GM12865 (cell line): Measurements from ENCODE around the gene MYO9A.

Experiments
- DNase-seq: peaks from one replicate; pipeline ENCODE4 v3.0.0; 2010; ENCODE audit warnings: low read depth
- H3K4me3 ChIP-seq: 2 replicates; pipeline ENCODE4 v1.5.1; 2011; ENCODE audit warnings: mild to moderate bottlenecking, low read depth, low read length, control low read depth
- TF ChIP-seq, protein P1 (sequence below): IDR thresholded peaks from 2 replicates; pipeline ENCODE4 v1.5.1; 2011; ENCODE audit warnings: low read length, control low read depth, low read depth, inconsistent platforms; ENCODE audit not compliant: insufficient read depth; ENCODE audit errors: missing control alignments

The MYO9A gene

GRCh38 chr15:71853543-71853942 lies 264.4 kb downstream of the MYO9A start:
- TF ChIP-seq, protein P1, sequence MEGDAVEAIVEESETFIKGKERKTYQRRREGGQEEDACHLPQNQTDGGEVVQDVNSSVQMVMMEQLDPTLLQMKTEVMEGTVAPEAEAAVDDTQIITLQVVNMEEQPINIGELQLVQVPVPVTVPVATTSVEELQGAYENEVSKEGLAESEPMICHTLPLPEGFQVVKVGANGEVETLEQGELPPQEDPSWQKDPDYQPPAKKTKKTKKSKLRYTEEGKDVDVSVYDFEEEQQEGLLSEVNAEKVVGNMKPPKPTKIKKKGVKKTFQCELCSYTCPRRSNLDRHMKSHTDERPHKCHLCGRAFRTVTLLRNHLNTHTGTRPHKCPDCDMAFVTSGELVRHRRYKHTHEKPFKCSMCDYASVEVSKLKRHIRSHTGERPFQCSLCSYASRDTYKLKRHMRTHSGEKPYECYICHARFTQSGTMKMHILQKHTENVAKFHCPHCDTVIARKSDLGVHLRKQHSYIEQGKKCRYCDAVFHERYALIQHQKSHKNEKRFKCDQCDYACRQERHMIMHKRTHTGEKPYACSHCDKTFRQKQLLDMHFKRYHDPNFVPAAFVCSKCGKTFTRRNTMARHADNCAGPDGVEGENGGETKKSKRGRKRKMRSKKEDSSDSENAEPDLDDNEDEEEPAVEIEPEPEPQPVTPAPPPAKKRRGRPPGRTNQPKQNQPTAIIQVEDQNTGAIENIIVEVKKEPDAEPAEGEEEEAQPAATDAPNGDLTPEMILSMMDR = no peak
- peak; percentile 4 for DNase-seq
- H3K4me3 ChIP-seq = no peak overlapping the region

DNA sequence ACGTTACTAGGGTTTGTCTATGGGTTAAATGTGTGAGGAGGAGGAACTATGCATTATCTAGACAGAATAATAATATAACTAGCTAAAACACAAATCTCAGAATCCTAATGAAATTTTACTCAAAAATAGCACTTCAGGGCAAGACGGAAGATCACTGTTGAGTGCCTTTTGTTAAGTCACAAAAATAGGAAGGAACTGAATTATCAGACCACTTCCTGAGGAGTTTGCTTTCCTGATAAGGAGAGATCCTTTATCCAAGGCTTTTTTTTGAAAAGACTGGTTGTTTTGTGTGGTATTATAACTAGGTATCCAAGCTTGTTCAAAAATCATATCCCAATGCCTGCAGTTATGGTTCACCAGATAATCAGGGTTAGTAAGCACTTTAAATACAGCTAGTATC lies 273.0 kb downstream of the MYO9A start:
- no peak for DNase-seq
- no peak overlapping the region for H3K4me3 ChIP-seq
- TF ChIP-seq, protein P1 = no peak

DNA sequence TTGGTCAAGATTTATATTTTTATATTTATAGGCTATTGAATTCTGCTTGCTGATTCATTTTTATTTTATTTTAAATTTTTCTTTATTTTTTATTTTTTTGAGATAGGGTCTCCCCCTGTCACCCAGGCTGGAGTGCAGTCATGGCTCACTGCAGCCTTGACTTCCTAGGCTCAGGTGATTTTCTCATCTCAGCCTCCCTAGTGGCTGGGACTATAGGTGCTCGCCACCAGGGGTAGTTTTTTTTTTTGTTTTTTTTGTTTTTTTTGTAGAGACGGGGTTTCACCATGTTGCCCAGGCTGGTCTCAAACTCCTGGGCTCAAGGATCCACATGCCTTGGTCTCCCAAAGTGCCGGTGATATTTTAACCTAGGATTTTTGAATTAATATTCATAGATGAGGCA lies 276.4 kb downstream of the MYO9A start:
- TF ChIP-seq, protein P1 = no peak
- no peak overlapping the region for H3K4me3 ChIP-seq
- DNase-seq = no peak

GRCh38 chr15:71830981-71831380 lies 287.0 kb downstream of the MYO9A start:
- no peak overlapping the region for H3K4me3 ChIP-seq
- DNase-seq = no peak
- TF ChIP-seq, protein P1 = no peak

DNA sequence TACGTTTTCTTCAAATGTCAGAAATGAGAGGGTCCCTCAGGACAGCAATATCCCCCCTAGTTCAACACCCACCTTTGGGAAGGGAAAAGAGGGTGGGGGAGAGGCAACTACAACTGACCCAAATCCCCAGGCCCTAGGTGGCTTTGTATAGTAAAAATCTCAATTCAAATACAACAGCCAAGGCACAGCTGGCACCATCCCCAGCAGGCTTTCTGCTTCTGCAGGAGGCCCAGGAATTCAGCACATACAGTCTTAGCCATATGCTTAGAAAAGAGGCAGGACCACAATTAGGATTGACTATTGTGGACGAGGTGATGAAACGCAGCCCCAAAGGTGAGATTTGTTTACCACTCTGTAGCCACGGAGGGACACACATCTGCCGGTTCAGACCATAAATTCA lies 291.8 kb downstream of the MYO9A start:
- DNase-seq = no peak
- TF ChIP-seq, protein P1 = no peak

DNA sequence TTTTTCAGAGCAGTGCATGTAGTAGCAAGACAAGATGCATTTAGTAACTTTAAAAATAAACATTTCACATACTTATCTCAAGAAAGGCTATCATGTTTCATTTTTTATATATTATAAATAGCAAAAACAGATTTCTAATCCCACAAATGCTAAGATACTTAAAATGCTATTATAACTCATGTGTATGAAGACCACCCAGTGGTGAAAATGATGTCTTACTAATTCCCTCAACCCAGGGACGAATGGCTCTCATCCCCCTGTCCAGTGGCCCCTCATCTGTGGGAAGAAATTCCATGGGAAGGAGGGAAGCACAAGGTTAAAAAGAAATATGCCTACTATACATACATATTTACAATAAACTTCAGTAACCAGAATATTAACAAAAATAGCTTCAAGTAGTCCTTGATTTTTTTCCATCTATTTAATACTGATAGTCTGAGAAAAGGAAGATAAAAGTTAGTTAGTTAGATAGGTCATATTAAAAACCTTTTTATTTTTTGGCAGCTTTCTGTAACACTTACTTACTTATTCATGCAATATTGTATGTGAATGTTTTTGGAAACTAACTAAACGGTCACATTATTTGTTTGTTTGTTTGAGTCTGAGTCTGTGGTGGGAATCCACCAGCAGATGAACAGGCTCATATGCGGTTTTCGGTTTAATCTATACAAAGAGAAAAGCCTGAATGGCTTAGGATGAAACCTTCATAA lies 292.8 kb downstream of the MYO9A start:
- TF ChIP-seq, protein P1 = no peak
- H3K4me3 ChIP-seq = no peak overlapping the region
- DNase-seq = no peak

More for the DNA sequence above, 291.8 kb downstream of the MYO9A start:
- H3K4me3 ChIP-seq = no peak overlapping the region

DNA sequence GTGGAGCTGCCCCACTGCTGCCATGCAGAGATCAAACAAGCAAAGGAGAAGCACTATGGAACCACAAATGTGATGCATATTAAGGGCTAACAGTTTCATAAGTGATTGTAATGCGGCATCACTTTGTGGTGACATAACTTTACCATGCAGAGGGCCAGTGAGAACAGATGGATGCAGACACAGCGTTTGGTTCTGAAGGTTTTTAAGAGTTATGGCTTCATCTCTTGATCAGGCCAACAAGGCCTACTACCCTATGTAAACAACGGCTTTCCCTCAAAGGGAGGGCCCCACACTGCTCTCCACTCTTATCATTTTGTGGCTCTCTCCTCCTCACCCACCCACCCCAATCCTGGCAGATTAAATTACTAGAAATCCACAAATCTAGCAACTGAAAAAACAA lies 294.1 kb downstream of the MYO9A start:
- no peak for DNase-seq
- TF ChIP-seq, protein P1 = no peak
- no peak overlapping the region for H3K4me3 ChIP-seq
